Cardiac muscle cell (in vitro differentiated cells and primary cell): Measurements from ENCODE around the gene ZSCAN20. TPM values are rescaled to one million over a fixed set of nuclear protein-coding genes. Genes with fewer than 3 reads are reported as not detected.

Experiments used
- DNase-seq, 2 donors: peaks; one replicate each; pipeline versions ENCODE4 v3.0.0 to v3.0.0-alpha.2; 2010 to 2017; ENCODE audit warnings: low read depth in 1 of 2, low spot score in 1 of 2
- H3K27ac ChIP-seq: fragments of 200-600 bp; sonication (generic); 2 replicates; pipeline ENCODE4 v1.5.1; 2016
- H3K27me3 ChIP-seq: fragments of 200-600 bp; sonication (generic); 2 replicates; pipeline ENCODE4 v1.6.0; 2016; ENCODE audit warnings: control low read depth
- H3K36me3 ChIP-seq: fragments of 200-600 bp; sonication (generic); 2 replicates; pipeline ENCODE4 v1.5.1; 2016; ENCODE audit warnings: control low read depth
- H3K4me1 ChIP-seq: fragments of 200-600 bp; sonication (generic); 2 replicates; pipeline ENCODE4 v1.8.1; 2017; ENCODE audit warnings: low read depth, mild to moderate bottlenecking, mixed run types
- H3K4me3 ChIP-seq: fragments of 200-600 bp; sonication (generic); 2 replicates; pipeline ENCODE4 v1.5.1; 2016; ENCODE audit warnings: mild to moderate bottlenecking
- H3K9me3 ChIP-seq: fragments of 200-600 bp; sonication (generic); 2 replicates; pipeline ENCODE4 v1.5.1; 2017; ENCODE audit warnings: low read depth, mild to moderate bottlenecking, control low read depth
- polyA plus RNA-seq: library from polyadenylated mRNA; unstranded; fragments of >200 nt; fragmentation: Nextera tagmentation; extraction: Ambion mirVana; gene quantifications from 2 replicates; pipeline ENCODE4 v1.2.1, GENCODE V29; 2016
- total RNA-seq: library from RNA; depleted of rRNA; stranded (reverse); fragments of >200 nt; gene quantifications from 2 replicates; pipeline ENCODE4 v1.2.3, GENCODE V29; 2016
- TF ChIP-seq, protein P1 (sequence below): IDR thresholded peaks from 2 replicates; pipeline ENCODE4 v1.5.1; 2012; ENCODE audit warnings: low read depth, mild to moderate bottlenecking, low read length

ZSCAN20 gene
- total and polyA plus RNA-seq, 2 experiments from 2014 or later, result 1.4 to 7.2 TPM

DNA sequence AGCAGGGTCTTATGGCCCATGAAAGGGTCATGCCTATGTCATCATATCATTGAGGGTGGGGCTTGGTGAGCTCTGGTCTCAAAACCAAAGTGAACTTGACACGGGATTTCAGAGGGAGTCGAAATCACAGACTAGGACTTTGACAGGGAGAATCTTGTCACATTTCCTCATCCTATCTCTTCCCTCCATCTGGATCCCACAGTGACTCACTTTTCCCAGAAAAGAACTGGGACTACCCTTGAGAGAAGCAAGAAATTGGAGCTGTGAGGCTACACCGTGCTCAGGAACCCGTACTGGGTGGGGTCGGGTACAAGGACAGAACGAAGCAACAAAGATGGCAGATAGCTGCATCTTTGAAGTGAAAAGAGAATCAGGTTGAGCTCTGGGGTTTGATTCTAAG lies 69.5 kb downstream of the ZSCAN20 start:
- H3K4me1 ChIP-seq, result no peaks in the 10 kb centered on the region
- DNase-seq, result no peak
- TF ChIP-seq, protein P1, sequence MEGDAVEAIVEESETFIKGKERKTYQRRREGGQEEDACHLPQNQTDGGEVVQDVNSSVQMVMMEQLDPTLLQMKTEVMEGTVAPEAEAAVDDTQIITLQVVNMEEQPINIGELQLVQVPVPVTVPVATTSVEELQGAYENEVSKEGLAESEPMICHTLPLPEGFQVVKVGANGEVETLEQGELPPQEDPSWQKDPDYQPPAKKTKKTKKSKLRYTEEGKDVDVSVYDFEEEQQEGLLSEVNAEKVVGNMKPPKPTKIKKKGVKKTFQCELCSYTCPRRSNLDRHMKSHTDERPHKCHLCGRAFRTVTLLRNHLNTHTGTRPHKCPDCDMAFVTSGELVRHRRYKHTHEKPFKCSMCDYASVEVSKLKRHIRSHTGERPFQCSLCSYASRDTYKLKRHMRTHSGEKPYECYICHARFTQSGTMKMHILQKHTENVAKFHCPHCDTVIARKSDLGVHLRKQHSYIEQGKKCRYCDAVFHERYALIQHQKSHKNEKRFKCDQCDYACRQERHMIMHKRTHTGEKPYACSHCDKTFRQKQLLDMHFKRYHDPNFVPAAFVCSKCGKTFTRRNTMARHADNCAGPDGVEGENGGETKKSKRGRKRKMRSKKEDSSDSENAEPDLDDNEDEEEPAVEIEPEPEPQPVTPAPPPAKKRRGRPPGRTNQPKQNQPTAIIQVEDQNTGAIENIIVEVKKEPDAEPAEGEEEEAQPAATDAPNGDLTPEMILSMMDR, result no peak
- H3K9me3 ChIP-seq, result no peaks in the 10 kb centered on the region
- H3K36me3 ChIP-seq, result no peaks in the 10 kb centered on the region
- no peak overlapping the region for H3K4me3 ChIP-seq
- no peaks in the 10 kb centered on the region for H3K27me3 ChIP-seq
- no peak overlapping the region for H3K27ac ChIP-seq

Other genes with a start within 250 kb of the ZSCAN20 start
- gene ZNF362, start 216.2 kb upstream of the ZSCAN20 start, total RNA-seq, result 62.0 and 77.5 TPM in 2 replicates
- gene ZNF362, start 216.2 kb upstream of the ZSCAN20 start, polyA plus RNA-seq, result 53.4 and 57.9 TPM in 2 replicates
- not detected in 2 replicates for gene A3GALT2, start 151.5 kb upstream of the ZSCAN20 start, total RNA-seq
- gene A3GALT2, start 151.5 kb upstream of the ZSCAN20 start, polyA plus RNA-seq, result 0.57 TPM in 1 of 2 replicates, not detected in the other
- 81.8 and 84.0 TPM in 2 replicates for gene PHC2, start 41.5 kb upstream of the ZSCAN20 start, total RNA-seq
- 86.0 and 97.9 TPM in 2 replicates for gene PHC2, start 41.5 kb upstream of the ZSCAN20 start, polyA plus RNA-seq